Choroid plexus epithelial cell (primary cell): ENCODE data around the gene PTPRG.

Experiments
- DNase-seq: peaks from one replicate; pipeline ENCODE4 v3.0.0-alpha.2; 2010; ENCODE audit warnings: low read depth
- H3K4me3 ChIP-seq: 2 replicates; pipeline ENCODE4 v1.5.1; 2011; ENCODE audit warnings: low read depth, mild to moderate bottlenecking, control low read depth, low read length, moderate library complexity
- TF ChIP-seq, protein P1 (sequence below): conservative IDR thresholded peaks from 2 replicates; pipeline ENCODE4 v1.5.1; 2011; ENCODE audit warnings: low read depth, mild to moderate bottlenecking, control low read depth, inconsistent platforms, low read length, moderate library complexity

PTPRG gene

GRCh38 chr3:62207197-62207596 lies 645.8 kb downstream of the PTPRG start:
- DNase-seq = no peak

GRCh38 chr3:62208385-62208784 lies 647.0 kb downstream of the PTPRG start:
- TF ChIP-seq, protein P1, sequence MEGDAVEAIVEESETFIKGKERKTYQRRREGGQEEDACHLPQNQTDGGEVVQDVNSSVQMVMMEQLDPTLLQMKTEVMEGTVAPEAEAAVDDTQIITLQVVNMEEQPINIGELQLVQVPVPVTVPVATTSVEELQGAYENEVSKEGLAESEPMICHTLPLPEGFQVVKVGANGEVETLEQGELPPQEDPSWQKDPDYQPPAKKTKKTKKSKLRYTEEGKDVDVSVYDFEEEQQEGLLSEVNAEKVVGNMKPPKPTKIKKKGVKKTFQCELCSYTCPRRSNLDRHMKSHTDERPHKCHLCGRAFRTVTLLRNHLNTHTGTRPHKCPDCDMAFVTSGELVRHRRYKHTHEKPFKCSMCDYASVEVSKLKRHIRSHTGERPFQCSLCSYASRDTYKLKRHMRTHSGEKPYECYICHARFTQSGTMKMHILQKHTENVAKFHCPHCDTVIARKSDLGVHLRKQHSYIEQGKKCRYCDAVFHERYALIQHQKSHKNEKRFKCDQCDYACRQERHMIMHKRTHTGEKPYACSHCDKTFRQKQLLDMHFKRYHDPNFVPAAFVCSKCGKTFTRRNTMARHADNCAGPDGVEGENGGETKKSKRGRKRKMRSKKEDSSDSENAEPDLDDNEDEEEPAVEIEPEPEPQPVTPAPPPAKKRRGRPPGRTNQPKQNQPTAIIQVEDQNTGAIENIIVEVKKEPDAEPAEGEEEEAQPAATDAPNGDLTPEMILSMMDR = no peak
- DNase-seq = no peak
- H3K4me3 ChIP-seq = no peak overlapping the region

More at GRCh38 chr3:62207197-62207596, 645.8 kb downstream of the PTPRG start:
- H3K4me3 ChIP-seq = no peak overlapping the region
- TF ChIP-seq, protein P1 = no peak

DNA sequence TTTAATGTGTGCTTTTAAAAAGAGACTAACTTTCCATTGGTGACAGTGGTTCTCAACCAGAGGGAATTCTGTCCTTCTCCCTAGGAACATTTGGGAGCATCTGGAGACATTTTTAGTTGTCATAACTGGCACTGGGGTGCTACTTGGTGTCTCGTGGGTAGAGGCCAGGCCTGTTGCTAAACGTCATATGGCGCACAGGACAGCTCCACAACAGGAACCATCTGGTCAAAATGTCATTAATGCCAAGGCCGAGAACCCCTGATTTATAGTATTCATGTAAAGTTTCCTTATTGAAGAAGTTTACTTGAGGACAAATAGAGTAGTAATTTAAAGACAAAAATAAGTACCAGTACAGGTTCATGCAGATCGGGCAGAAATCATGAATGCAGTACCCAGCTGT lies 647.7 kb downstream of the PTPRG start:
- H3K4me3 ChIP-seq = no peak overlapping the region
- TF ChIP-seq, protein P1 = no peak
- DNase-seq = no peak

DNA sequence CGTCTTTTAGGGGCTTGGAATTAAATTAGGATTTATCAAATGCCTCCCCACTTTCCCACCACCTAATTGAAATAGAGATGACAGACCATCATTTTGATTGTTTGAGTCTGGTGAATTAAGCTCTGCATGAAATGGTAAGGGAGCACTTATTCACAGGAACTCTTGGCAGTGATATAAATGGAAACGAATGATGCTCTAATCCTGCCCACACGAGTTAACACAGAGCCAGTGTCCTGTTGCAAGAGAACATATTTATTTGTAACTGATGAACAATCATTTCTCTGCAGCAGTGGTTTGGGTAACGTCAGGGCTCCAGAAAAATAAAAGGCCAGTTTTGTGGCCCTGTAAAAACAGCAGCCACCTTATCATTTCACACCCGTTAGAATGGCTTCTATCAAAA lies 648.6 kb downstream of the PTPRG start:
- no peak for DNase-seq
- no peak overlapping the region for H3K4me3 ChIP-seq
- TF ChIP-seq, protein P1 = no peak

DNA sequence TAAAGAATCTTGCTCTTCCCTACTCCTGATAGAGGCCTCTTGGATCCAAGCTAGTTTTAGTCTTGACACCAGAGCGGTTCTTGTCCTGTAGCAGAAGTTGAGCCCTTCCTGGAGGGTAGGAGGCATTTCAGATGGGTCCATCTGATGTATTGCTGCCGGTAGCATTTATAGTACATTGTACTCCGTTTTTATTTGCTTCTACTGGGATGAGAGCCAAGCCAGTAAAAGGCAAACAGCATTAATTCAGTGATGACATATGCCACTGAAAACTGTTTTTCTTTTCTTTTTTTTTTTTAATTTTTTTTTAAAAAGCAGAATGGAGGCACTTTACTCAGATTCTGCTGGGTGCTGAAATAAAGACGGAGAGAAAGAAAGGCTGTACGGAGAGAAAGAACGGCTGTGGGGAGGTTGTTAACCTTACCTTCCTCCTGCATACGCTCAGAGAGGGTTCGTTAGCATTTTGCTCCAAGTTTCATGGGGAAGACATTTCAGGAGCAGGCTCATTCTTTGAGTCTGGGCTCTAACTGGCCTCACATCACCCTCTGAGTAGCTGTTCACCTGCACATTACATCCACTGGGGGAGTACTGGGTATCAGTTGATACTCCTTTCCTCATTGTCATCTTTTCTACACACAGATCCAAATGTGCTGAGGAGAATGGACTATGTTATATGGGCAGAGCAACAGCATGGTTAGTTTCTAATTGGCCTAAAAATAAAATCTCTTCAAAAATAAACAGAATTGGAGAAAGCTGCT lies 650.5 kb downstream of the PTPRG start:
- no peak overlapping the region for H3K4me3 ChIP-seq
- DNase-seq = no peak
- TF ChIP-seq, protein P1 = peak; percentile 30

GRCh38 chr3:62214850-62215249 lies 653.5 kb downstream of the PTPRG start:
- DNase-seq = no peak
- TF ChIP-seq, protein P1 = no peak
- H3K4me3 ChIP-seq = no peak overlapping the region

DNA sequence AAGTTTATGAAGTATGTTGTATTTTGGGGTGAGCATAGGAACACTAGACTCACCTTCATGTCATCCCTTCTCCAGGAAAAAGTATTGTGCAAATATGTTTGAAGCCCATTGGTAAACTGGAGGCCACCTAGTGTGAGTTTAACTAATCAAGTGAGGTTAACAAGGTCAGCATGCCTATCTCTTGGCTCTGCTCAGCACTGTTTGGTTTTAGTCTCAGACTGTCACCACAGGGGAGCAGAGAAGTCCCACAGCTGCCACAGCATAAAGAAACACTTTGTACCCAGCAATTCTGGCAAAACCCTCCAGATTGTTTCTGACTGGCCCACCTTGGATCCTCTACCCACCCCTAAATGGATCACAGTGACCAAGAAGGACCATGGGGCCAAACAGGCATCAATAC lies 659.2 kb downstream of the PTPRG start:
- H3K4me3 ChIP-seq = no peak overlapping the region
- TF ChIP-seq, protein P1 = no peak
- DNase-seq = no peak
